ENCODE measurements around the gene TRPV5.

TRPV5 gene

DNA sequence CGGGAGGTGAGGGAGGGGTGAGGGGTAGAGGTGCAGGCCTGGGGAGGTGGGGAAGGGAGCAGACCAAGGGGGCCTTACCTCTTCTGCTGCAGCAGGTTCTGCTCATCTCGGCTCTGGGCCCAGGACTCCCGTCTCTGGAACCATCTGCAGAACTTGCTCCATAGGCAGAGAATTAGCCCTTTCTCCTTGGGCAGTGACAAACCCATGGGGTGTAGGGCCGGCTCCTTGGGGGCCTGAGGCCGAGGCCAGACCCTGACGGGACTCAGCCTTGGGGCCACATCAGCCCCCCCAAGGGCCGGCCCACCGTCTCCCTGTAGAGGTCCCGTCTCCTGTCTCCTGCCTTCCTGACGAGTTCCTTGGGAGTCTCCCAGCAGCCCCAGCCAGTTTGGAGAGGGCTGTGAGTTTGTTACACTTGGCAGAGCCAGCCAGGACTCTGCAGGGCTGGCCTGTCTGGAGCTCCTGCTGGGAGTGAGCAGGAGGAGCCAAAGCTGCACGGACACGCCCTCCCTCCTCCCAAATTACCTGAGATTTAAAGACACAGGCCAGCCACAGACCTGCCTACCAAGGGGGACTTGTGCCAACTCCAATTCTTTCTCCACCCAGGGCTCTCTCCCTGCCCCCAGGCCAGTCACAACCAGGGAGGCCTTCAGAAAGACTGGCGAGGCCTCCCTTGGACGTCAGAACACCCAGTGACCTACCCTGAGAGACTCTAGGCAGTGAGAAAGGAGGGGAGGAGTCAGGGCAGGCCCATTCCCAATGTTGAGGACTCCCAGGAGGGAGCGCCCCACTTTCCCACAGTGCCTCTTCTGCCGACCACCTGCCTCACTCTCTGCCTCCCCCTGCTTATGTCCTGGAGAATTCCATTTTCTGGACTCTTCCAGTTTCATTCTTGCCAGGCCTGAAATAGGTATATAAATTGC lies 48.0 kb downstream of the TRPV5 start, which contains the start of gene TRPV6:
Gene TRPV6 (minus strand): TSS at position 435 of the 920 bp plus-strand sequence.
- DNase-seq (ENCODE audit: low read depth in 2 of 2), result no peak

DNA sequence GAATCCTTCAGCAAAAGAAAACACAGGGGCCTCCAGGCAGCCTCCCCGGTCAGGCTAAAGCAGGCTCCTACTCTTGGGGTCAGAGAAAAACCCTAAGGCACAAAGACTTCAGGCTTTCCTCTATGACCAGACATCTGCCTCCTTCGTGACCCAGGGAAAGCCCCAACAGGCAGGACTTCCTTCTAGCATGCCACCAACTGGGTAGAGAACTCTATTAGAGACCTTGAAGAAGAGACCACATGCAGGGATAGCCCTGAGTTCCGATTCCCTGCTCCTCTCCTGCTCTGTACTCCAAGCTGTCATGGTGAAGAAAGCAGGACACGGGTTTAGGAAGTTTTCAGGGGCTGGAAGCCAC lies 49.3 kb downstream of the TRPV5 start:
- no peak for DNase-seq (ENCODE audit: low read depth in 2 of 2)

DNA sequence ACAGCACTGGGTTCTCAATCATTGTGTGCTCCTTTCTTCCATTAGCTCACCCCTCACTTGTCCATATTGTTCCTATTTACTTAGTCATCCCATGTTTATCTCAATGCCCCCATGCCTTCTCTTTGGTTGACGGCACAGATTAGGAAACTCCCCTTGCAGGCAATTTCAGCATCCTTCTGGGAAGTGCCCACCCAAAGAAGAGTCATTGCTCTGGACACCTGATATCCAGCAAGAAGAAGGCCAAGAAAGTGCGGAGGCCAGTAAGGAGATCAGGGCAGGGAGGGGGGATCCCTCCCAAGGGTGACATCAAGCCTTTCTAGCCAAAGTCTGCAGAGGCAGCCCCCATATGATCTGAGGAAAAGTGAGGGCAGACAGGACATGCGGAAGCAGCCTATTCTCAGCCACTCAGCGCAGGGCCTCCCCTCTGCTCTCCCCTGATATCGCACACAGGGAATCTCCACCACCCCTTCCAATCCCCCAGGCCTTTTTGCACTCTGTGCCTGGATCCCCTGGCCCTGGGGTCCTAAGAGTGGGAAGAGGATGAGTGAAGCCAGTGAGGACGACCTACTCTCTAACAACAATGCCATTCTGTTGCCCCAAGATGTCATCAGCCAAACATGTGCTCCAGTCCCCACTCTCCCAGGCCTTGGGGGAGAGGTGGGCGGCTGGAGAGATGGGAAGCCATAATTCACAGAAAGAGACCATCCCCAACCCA lies 49.8 kb downstream of the TRPV5 start:
- DNase-seq (ENCODE audit: low read depth in 2 of 2), result no peak

DNA sequence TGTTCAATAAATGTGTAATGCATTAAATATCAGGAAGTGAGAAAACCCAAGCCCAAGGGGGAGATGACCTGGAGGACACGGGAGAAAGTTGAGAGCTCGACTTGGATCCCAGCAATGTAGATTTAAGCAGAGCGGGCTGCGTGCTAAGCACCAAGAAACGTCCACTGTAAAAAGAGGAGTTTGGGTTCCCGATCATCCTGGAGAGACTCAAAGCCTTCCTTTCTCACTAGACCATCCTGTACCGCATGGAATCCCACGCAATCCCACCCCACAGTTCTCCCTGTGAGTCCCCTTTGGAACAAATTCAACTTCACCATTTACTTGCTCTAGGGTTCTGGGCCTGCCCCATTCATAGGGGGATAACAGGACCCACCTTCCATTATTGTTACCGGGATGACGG lies 50.4 kb downstream of the TRPV5 start:
- DNase-seq (ENCODE audit: low read depth in 2 of 2), result no peak

DNA sequence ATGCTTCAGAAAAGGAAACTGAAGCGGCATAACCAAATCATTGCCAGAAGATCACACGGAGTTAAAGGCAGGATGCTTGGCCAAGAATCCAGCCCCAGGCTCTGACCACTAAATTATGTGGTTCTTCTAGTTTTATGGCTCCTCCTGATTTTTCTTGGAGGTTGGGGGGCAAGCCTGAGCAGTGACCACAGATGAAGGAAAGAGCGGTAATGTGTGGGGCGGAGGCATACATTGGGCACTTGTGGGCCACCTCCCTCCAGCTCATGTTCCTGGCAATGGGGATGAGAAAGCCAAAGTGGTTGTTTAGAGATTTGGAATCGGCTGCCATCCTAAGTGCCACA lies 51.2 kb downstream of the TRPV5 start:
- no peak for DNase-seq (ENCODE audit: low read depth in 2 of 2)

DNA sequence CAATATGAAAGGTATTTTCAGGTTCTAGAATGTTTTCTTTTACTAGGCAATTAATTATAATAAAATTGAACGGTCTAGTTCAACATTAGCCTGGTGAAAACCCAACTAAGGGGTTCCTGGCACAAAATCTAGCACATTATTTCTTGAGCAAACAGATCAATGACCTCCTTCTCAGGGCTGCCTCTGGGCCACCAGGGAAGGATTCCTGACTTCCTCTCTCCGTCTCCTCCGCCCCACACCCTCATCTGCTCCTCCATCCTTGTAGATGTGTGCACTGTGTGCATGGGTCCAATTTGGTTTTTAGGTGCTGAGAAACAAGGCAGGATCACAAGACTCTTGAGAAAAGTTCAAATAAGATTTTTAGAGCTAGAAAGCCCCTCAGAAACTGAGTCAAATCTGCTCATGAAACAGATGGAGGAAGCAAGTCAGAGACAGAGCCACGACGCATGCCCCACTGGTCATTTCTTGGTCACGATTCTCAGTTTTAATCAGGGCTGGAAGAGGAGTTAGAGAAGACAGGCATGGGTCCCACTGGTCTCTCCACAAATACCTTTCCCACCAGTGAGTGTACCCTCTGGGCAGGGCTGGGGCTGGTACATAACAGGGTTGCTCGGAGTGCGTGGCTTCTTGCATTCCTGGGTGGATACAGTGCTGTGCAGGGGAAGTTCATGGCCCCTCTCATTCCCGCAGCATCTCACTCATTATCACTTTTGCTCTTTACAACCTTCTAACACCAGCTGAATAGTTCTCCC lies 51.8 kb downstream of the TRPV5 start:
- no peak for DNase-seq (ENCODE audit: low read depth in 2 of 2)

DNA sequence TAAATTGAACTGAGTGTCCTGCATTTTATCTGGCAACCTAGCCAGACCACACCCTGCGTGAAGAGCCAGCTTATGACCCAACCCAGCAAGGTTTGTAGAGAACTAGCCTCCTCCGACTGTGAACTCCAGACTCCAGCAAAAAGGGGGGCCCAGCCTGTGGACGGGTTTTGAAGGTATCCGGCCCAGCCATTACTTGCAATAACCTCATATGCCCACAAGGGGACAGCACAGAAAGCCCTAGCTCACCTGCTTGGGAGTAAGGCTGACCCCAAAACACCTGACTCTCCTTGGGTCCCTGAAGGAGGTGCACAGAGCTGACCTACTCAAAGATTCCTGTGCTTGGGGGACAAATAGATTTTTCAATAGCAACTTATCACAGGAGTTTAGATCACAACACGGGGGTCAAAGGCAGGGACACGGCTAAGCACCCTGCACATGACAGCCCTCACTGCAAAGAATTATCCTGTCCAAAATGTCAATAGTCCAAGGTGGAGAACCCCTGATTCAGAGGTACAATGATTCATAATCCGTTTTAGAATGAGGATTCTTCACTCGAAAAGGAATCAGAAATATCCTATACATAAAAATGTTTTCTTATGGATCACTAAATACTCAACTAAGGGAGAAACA lies 52.6 kb downstream of the TRPV5 start:
- peak in 1 of 2 donors; percentile 10 for DNase-seq (ENCODE audit: low read depth in 2 of 2)

DNA sequence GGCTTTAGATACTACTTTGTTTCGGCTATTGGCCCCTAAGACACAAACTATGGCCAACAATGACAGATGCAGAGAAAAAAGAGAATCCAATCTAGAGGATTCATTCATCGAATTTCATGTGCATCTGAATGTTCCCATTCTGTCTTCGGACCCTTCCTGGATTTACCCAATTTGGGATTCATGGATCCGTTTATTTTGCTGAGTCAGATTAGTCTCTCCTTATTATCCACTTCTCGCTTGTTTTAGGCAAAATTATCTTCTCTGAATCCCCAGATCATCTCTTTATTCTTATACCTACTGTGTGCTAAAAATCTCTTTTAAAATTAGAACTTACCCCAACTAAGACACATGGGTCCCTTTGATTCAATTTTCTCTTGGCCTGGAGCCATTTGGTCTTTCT lies 54.5 kb downstream of the TRPV5 start:
- no peak for DNase-seq (ENCODE audit: low read depth in 2 of 2)

DNA sequence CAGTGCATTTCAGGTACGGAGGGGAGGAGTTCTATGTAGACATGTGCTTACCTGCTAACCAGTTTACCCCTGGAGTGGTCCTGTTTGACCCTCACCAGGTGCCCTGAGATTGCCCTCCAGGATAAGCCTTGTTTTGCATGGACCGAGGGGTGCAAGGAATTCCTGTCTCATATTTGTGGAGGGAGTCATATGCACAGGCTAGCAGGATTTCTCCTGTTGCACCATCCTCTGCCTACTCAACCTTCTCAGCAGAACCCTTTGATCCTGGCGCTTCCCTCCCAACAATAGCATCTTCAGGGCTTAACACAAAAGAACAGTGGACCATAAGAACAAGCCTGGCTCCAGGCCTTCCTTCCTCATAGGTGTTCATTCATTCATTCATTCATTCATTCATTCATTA lies 55.2 kb downstream of the TRPV5 start:
- no peak for DNase-seq (ENCODE audit: low read depth in 2 of 2)

DNA sequence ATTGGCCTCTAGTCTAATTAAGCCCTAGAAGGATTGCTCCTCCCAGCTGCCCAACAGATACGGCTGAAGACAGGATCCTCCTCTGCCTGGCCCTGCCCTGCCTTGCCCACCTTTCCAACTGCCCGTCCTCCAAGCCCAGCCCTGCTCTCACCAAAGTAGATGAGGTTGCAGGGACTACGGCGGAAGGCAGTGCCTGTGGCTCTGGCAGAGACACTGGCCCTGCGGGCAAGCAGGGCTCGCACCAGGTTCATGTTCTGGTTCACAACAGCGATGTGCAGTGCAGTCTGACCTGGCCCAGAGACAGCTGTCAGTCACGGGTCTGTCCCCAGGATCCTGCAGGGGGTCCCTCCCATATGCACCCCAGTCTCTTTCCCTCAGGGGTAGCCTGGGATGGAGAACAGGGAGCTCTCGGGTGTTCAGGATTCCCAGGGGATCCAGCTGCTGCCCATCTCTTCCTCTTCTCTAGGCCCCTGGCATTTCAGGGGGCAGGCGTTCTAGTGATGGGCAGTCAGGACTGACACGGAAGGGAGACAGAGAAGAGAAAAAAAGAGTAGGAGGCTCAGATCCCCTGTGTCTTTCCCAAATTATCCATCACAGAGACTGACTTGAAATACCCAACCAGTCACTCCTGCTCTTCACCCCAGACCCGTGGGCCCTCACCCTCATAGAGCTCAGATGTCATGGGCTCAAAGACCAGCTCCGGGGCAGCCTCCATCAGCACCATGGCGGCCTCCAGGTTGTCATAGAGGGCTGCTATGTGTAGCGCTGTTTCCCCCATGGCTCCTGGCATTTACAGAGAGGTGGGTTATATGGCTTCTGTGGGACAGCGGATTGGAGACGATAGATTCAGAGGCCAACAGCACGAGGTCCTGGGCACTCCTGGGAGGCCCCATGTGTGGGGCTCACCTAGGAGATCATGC lies 56.3 kb downstream of the TRPV5 start:
- DNase-seq (ENCODE audit: low read depth in 2 of 2), result no peak

DNA sequence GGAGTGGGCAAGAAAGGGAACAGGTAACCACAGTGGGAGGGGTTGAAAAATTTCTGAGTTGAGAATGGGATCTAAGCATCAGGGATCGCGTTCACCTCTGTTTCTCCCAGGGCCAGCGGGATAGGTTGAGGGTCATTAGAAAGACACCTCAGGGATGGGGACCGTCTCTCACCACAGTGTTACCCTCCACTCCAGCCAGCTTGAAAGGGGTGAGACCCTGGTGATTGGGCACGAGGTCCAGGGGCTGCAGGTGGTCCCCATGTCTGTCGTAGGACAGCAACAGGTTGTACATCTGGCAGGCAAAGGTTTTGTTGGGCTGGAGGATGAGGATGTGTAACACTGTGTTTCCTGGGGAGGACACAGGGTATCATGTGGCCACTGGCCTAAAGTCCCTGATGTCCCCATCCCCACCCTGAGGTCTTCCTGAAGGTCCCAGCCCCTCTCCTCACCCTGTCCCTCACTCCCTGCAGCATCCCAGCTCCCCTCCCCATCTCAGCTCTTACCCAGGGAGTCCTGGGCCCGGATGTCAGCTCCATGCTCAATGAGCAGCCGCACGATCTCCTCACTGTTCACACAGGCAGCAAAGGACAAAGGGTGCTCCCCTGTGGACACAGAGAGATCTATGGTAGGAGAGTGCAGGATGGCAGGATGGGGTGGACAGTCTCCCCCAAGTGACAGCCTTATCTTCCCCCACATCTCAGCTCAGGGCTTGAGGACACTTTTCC lies 57.1 kb downstream of the TRPV5 start:
- DNase-seq (ENCODE audit: low read depth in 2 of 2), result no peak

DNA sequence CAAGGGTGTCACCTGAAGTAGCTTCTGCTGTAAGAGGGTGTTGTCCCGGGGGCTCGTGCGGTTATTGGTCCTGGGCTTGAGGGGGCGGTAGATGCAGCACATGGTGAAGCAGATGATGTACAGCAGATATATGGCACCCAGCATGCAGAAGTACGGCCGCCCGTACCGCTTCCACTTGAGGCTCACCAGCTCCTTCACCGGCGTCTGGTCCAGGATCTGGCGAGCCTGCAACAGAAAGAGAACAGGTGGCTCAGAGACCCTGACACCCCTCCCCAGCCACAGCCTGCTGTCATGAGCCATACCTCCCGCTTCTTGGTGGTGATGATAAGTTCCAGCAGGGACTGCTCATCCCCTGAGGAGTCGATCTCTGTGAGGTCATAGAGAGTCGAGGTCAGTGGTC lies 58.1 kb downstream of the TRPV5 start:
- DNase-seq (ENCODE audit: low read depth in 2 of 2), result no peak

DNA sequence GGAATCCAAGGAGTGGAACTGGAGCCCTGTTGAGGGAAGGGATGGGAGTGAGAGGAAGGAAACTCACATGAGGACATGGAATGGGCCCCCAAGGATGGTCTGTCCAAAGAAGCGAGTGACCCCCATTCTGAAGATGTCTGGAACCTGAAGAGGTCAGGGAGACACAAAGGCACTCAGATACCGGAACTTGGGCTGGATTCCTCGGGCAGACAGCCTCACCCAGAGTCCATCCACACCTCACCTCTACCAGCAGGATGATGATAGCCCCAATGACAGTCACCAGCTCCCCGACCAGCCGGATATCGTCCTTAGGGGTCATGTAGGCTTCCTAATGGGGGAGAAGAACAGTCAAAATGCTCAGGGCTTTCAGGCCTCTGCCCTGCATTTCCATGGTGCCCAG lies 58.7 kb downstream of the TRPV5 start:
- DNase-seq (ENCODE audit: low read depth in 2 of 2), result no peak

DNA sequence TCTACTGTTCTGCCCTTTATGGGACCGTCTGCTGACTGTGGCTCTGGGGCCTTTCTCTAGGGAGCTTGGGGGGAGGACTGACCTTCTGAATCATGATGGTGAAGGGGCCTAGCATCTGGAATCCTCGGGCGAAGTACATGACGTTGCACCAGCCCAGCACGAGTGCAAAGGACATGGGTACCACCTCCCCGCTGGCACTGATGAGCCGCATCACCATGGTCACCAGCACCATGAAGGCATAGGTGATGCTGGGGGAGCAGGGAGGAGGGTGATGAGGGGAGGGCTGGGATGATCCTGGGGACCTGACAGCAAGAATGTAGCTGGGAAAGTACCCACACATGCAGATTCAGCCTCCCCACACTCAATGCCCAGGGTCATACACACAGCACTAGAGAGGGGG lies 59.1 kb downstream of the TRPV5 start:
- no peak for DNase-seq (ENCODE audit: low read depth in 2 of 2)

DNA sequence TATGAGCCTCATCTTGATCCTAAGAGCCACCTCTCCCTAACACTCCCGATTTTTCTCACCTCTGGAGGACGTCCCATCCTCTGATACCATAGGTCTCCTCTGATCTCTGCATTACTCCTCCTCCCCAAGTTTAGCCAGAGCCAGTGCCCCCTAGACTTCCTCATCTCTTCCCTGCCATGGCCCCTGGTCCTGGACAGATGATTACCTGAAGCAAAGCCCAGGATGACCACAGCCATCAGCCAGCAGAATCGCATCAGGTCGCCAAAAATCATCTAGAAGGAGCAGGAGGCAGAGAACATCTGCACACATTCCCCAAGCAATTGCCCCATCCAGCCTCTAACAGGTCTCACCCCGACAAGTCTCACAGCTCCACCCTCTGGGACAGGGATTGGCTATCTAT lies 59.7 kb downstream of the TRPV5 start:
- no peak for DNase-seq (ENCODE audit: low read depth in 2 of 2)

DNA sequence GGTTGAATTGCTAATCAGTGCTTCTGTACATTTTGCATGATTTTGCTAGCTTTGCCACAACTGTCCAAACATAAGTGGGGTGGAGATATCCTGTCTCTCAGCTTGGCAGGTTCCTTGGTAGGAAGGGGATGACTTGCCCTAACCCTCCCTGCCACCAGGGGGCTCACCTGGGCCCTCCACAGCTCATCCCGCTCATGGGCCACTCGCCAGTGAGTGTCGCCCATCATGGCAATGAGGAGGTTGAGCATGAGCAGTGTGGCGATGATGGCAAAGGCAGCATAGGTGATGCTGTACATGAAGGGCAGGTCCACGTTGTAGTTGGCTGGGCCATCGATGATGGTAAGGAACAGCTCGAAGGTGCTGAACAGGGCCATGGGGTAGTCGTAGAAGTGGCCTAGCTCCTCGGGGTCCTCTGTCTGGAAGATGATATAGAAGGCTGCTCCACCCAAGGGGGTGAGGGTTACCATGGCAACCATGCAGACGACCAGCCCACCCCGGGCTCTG lies 60.2 kb downstream of the TRPV5 start:
- DNase-seq (ENCODE audit: low read depth in 2 of 2), result no peak

DNA sequence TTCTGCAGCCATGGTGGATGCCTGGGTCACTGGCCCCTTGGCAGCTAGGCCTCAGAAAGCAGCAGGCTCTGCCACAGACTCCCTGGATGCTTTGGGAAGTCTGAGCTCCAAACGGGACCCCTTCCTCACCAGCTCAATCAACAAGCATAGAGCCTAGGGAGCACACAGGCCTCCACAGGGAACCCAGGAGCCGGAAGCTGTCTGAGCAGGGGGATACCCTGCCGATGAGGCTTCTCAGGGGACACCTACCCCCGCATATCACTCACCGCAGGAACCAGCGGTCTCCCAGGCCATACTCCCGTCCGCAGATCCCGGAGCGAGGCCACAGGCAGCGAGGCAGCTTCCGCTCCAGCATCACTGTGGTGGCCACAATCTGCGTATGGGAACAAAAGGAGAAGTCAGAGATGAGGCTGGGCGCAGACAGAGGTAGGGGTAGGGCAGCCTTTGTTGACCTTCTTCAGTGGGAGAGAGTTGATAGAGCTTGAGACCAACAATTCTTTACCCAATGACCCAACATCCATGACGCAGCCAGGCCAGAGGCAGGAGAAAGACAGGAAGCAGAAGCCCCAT lies 61.4 kb downstream of the TRPV5 start:
- no peak for DNase-seq (ENCODE audit: low read depth in 2 of 2)

DNA sequence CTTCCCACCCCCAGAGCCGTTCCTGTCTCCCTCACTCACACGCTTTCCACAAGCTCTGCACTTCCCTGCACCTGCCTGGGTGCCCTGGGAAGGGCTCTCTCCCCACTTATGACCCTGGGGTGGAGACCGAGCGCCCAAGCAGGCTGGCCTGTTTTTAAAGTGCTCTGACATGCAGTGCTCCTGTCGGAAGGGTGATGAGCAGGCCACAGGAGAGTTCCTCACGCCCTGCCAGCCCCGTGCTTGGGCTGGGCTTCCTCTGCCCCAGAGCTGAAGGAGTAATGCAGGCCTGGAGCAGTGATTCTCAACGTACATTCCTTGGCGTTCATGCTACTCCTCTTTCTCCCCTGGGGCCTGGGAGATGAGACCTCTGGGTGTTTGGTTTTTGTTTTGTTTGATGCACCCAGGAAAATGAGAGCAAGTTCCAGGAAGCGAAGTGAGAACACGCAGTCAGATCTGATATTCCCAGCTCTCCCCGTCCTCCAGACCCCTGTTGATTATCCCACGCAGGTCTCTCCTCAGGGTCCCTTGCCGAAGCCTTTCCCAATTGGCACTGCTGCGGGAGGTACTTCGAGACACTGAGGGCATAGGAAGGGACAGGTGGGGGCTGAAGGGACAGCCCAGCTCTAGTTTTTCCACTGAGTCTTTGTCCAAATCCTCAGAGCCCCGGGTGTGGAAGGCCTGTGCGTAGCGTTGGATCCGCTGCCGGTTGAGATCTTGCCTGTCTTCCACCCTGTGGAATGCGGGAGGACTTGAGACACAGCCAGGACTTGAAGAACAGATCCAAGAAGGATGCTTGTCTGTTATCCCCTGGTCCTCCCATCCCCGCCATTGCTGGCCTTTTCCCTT lies 62.1 kb downstream of the TRPV5 start:
- DNase-seq (ENCODE audit: low read depth in 2 of 2), result no peak
